Adrenal gland (tissue), 5 donors: ENCODE results near the gene RPS6KA2.

ENCODE experiments used
- CTCF ChIP-seq, 6 experiments: fragments of 450-650 bp in 4 of 6; fragments of 200-600 bp in 2 of 6; sonication (generic) in 1 of 6; IDR thresholded peaks; 1 replicate in 5 of 6; 2 replicates in 1 of 6; pipeline versions ENCODE4 v1.5.1 to v1.8.0; 2016 to 2021; ENCODE audit warnings: antibody characterized with exemption in 6 of 6, mild to moderate bottlenecking in 2 of 6, moderate library complexity in 1 of 6
- POLR2A ChIP-seq, 2 donors: fragments of 450-650 bp; IDR thresholded peaks; one replicate each; pipeline ENCODE4 v1.6.1; 2017; ENCODE audit warnings: antibody characterized with exemption in 2 of 2, mild to moderate bottlenecking in 2 of 2, moderate library complexity in 1 of 2
- donor health status: DM: no; HTN: no; CAD: no.

- TF ChIP-seq POLR2A (IDR thresholded peaks at IDR 0.05) (no peak), CTCF (IDR thresholded peaks at IDR 0.05) (no peak)
These were observed 11.5 kb upstream of the RPS6KA2 start for GRCh38 chr6:166638573-166638964.
